ENCODE data around the gene AP5S1.

DNA sequence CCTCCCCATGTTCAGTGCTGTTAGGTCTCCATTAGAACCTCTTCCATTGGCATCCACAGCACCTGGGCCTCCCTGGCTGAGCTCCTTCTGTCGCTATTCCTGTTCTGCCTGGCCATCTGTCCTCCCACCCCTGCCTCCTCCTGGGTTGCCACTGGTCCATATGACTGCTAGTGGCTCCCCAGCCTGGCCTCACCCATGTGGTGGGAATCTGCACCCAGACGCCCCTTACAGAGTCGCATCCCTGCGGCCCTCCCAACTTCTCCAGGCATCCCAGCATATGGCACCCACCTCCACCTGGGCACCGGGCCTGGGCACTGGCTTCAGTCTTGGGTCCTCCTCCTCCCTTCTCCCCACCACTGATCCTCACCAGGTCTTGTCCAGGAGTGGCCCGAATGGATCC lies 16.5 kb upstream of the AP5S1 start:
- TF ChIP-seq, protein P1, sequence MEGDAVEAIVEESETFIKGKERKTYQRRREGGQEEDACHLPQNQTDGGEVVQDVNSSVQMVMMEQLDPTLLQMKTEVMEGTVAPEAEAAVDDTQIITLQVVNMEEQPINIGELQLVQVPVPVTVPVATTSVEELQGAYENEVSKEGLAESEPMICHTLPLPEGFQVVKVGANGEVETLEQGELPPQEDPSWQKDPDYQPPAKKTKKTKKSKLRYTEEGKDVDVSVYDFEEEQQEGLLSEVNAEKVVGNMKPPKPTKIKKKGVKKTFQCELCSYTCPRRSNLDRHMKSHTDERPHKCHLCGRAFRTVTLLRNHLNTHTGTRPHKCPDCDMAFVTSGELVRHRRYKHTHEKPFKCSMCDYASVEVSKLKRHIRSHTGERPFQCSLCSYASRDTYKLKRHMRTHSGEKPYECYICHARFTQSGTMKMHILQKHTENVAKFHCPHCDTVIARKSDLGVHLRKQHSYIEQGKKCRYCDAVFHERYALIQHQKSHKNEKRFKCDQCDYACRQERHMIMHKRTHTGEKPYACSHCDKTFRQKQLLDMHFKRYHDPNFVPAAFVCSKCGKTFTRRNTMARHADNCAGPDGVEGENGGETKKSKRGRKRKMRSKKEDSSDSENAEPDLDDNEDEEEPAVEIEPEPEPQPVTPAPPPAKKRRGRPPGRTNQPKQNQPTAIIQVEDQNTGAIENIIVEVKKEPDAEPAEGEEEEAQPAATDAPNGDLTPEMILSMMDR (IDR thresholded peaks at IDR 0.05; ENCODE audit: low read depth, low read length): no peak
- TF ChIP-seq EZH2phosphoT487 (IDR thresholded peaks at IDR 0.05; ENCODE audit: low read depth): no peak
